Measurements from ENCODE around the gene CDKN3.
"Not testable (repeated sequence)": the region's sequence is repeated elsewhere in the genome, so short reads cannot be mapped to it uniquely, and the experiment has no call there.

CDKN3 gene

GRCh38 chr14:54370323-54371198 lies 26.2 kb upstream of the CDKN3 start:
- no peak for DNase-seq (ENCODE audit: low read depth in 2 of 2)

GRCh38 chr14:54374117-54374884 lies 22.5 kb upstream of the CDKN3 start:
- no peak for DNase-seq (ENCODE audit: low read depth in 2 of 2)

- DNase-seq (ENCODE audit: low read depth in 2 of 2) = no peak
Observed at GRCh38 chr14:54377501-54377900, 19.3 kb upstream of the CDKN3 start.

- not testable (repeated sequence) for DNase-seq (ENCODE audit: low read depth in 2 of 2)
Observed at GRCh38 chr14:54378893-54379292, 17.9 kb upstream of the CDKN3 start.

- not testable (repeated sequence) for DNase-seq (ENCODE audit: low read depth in 2 of 2)
Observed at GRCh38 chr14:54380558-54380957, 16.2 kb upstream of the CDKN3 start.

GRCh38 chr14:54381821-54382220 lies 15.0 kb upstream of the CDKN3 start:
- DNase-seq (ENCODE audit: low read depth in 2 of 2) = no peak

- no peak for DNase-seq (ENCODE audit: low read depth in 2 of 2)
Observed at GRCh38 chr14:54383835-54384234, 13.0 kb upstream of the CDKN3 start.

- no peak for DNase-seq (ENCODE audit: low read depth in 2 of 2)
Observed at GRCh38 chr14:54385556-54385955, 11.3 kb upstream of the CDKN3 start.

GRCh38 chr14:54387328-54387727 lies 9.5 kb upstream of the CDKN3 start:
- DNase-seq (ENCODE audit: low read depth in 2 of 2) = no peak

- no peak for DNase-seq (ENCODE audit: low read depth in 2 of 2)
Observed at GRCh38 chr14:54392131-54392859, 4.5 kb upstream of the CDKN3 start.

- not testable (repeated sequence) for DNase-seq (ENCODE audit: low read depth in 2 of 2)
Observed at GRCh38 chr14:54392986-54393884, 3.6 kb upstream of the CDKN3 start.

GRCh38 chr14:54394596-54394995 lies 2.2 kb upstream of the CDKN3 start:
- DNase-seq (ENCODE audit: low read depth in 2 of 2) = no peak

GRCh38 chr14:54395284-54395683 lies 1.5 kb upstream of the CDKN3 start:
- DNase-seq (ENCODE audit: low read depth in 2 of 2) = no peak

- DNase-seq (ENCODE audit: low read depth in 2 of 2) = no peak
Observed at GRCh38 chr14:54395716-54396115, 1.1 kb upstream of the CDKN3 start.

- DNase-seq (ENCODE audit: low read depth in 2 of 2) = no peak
Observed at GRCh38 chr14:54396183-54396492, 669 bp upstream of the CDKN3 start.

- DNase-seq (ENCODE audit: low read depth in 2 of 2) = no peak
Observed at GRCh38 chr14:54399560-54399959, 2.8 kb downstream of the CDKN3 start.

GRCh38 chr14:54403401-54404005 lies 6.7 kb downstream of the CDKN3 start:
- DNase-seq (ENCODE audit: low read depth in 2 of 2) = not testable (repeated sequence)

- no peak for DNase-seq (ENCODE audit: low read depth in 2 of 2)
Observed at GRCh38 chr14:54410215-54410614, 13.4 kb downstream of the CDKN3 start.

- no peak for DNase-seq (ENCODE audit: low read depth in 2 of 2)
Observed at GRCh38 chr14:54411371-54411770, 14.6 kb downstream of the CDKN3 start.

- no peak for DNase-seq (ENCODE audit: low read depth in 2 of 2)
Observed at GRCh38 chr14:54420478-54421142, 23.8 kb downstream of the CDKN3 start.
